ENCODE measurements around the gene HOXB13.

Gene HOXB13

GRCh38 chr17:48676963-48677558 is 51.5 kb downstream of the HOXB13 start:
- DNase-seq (ENCODE audit: low read depth): no peak
- no peak overlapping the region for H3K4me3 ChIP-seq (ENCODE audit: low read length)
- no peak for TF ChIP-seq CTCF (conservative IDR thresholded peaks at IDR 0.05; ENCODE audit: low read depth, low read length)
